ENCODE results near the gene NPFFR1. TPM values are rescaled to one million over a fixed set of nuclear protein-coding genes. Genes with fewer than 3 reads are reported as not detected.
"Not testable (repeated sequence)": the region's sequence is repeated elsewhere in the genome, so short reads cannot be mapped to it uniquely, and the experiment has no call there.

The NPFFR1 gene
- total and polyA plus RNA-seq, 8 donors = under 0.01 to 0.45 (median 0.05) TPM; not detected in 5

GRCh38 chr10:70260734-70261133 lies 23.1 kb downstream of the NPFFR1 start:
- peaks cover 0 to 6% (median 3%) of the 10 kb centered on the region in 4 donors for H3K4me1 ChIP-seq
- intact Hi-C loops (cut with DNase I; ENCODE audit: low total_unique reads) = no loop called here
- peaks cover 0 to 8% (median 4%) of the 10 kb centered on the region in 4 donors for H3K9me3 ChIP-seq
- TF ChIP-seq EP300 (IDR thresholded peaks at IDR 0.05) (no peak), POLR2A (IDR thresholded peaks at IDR 0.05) (no peak), POLR2AphosphoS5 (IDR thresholded peaks at IDR 0.05) (no peak), CTCF (IDR thresholded peaks at IDR 0.05) (no peak)
- H3K4me3 ChIP-seq = no peak overlapping the region
- 83 to 96% (median 94%) methylated on average over 3 of the region's 3 CpGs for WGBS, 5 donors
- H3K36me3 ChIP-seq = no peaks in the 10 kb centered on the region
- H3K27ac ChIP-seq = no peak overlapping the region
- peaks cover 0 to 30% (median 6%) of the 10 kb centered on the region in 3 donors for H3K27me3 ChIP-seq
- DNase-seq = no peak

- Histone ChIP-seq H3K4me3 (no peak overlapping the region), H3K36me3 (no peaks in the 10 kb centered on the region), H3K27me3 (peaks cover 0 to 35% (median 10%) of the 10 kb centered on the region in 3 donors), H3K9me3 (peaks cover 0 to 8% (median 4%) of the 10 kb centered on the region in 4 donors), H3K4me1 (peaks cover 4 to 11% (median 8%) of the 10 kb centered on the region in 4 donors), H3K27ac (no peak overlapping the region)
- TF ChIP-seq CTCF (IDR thresholded peaks at IDR 0.05) (no peak), POLR2AphosphoS5 (IDR thresholded peaks at IDR 0.05) (no peak), POLR2A (IDR thresholded peaks at IDR 0.05) (no peak), EP300 (IDR thresholded peaks at IDR 0.05) (no peak)
- intact Hi-C loops (cut with DNase I; ENCODE audit: low total_unique reads) = no loop called here
- DNase-seq = no peak
- 67 to 80% (median 75%) methylated on average over 1 of the region's 1 CpG for WGBS, 5 donors
These were observed 23.5 kb downstream of the NPFFR1 start for GRCh38 chr10:70260259-70260658.

- peaks cover 5 to 17% (median 13%) of the 10 kb centered on the region in 4 donors for H3K4me1 ChIP-seq
- peaks cover 0 to 8% (median 4%) of the 10 kb centered on the region in 4 donors for H3K9me3 ChIP-seq
- peaks cover 0 to 54% (median 17%) of the 10 kb centered on the region in 3 donors for H3K27me3 ChIP-seq
- DNase-seq = no peak
- no peak overlapping the region for H3K27ac ChIP-seq
- WGBS, 5 donors = 56 to 92% (median 89%) methylated on average over 1 of the region's 1 CpG
- no peak overlapping the region for H3K4me3 ChIP-seq
- no peaks in the 10 kb centered on the region for H3K36me3 ChIP-seq
- intact Hi-C loops (cut with DNase I; ENCODE audit: low total_unique reads) = no loop called here
- TF ChIP-seq EP300 (IDR thresholded peaks at IDR 0.05) (no peak), POLR2AphosphoS5 (IDR thresholded peaks at IDR 0.05) (no peak), CTCF (IDR thresholded peaks at IDR 0.05) (no peak), POLR2A (IDR thresholded peaks at IDR 0.05) (no peak)
These were observed 25.6 kb downstream of the NPFFR1 start for GRCh38 chr10:70258216-70258615.

- H3K9me3 ChIP-seq; H3K36me3 ChIP-seq; DNase-seq; H3K27ac ChIP-seq; intact Hi-C loops (cut with DNase I; ENCODE audit: low total_unique reads); H3K4me3 ChIP-seq: not testable (repeated sequence)
- 84 to 92% (median 90%) methylated on average over 7 to 8 of the region's 8 CpGs for WGBS, 5 donors
- H3K4me1 ChIP-seq = peaks cover 5 to 17% (median 13%) of the 10 kb centered on the region in 4 donors
- H3K27me3 ChIP-seq = peaks cover 0 to 58% (median 17%) of the 10 kb centered on the region in 3 donors
These were observed 26.0 kb downstream of the NPFFR1 start for GRCh38 chr10:70257816-70258215.

- H3K27ac ChIP-seq = no peak overlapping the region
- intact Hi-C loops (cut with DNase I; ENCODE audit: low total_unique reads) = no loop called here
- DNase-seq = no peak
- TF ChIP-seq CTCF (IDR thresholded peaks at IDR 0.05) = no peak
- no peak for TF ChIP-seq EP300 (IDR thresholded peaks at IDR 0.05)
- no peak for TF ChIP-seq POLR2A (IDR thresholded peaks at IDR 0.05)
- no peak for TF ChIP-seq POLR2AphosphoS5 (IDR thresholded peaks at IDR 0.05)
- peaks cover 0 to 8% (median 2%) of the 10 kb centered on the region in 4 donors for H3K9me3 ChIP-seq
- peaks cover 5 to 17% (median 13%) of the 10 kb centered on the region in 4 donors for H3K4me1 ChIP-seq
- no peak overlapping the region for H3K4me3 ChIP-seq
- WGBS, 5 donors = 53 to 69% (median 54%) methylated on average over 2 of the region's 2 CpGs
- peaks cover 0 to 62% (median 17%) of the 10 kb centered on the region in 3 donors for H3K27me3 ChIP-seq
- H3K36me3 ChIP-seq = no peaks in the 10 kb centered on the region
These were observed 27.3 kb downstream of the NPFFR1 start for GRCh38 chr10:70256463-70256862.
